Osteocyte (in vitro differentiated cells): ENCODE results near the gene TNFSF8. TPM values are rescaled to one million over a fixed set of nuclear protein-coding genes. Genes with fewer than 3 reads are reported as not detected.

Experiments used
- DNase-seq: peaks from one replicate; pipeline ENCODE4 v3.0.0; 2021; ENCODE audit warnings: mixed read lengths; ENCODE audit not compliant: unreplicated experiment; ENCODE audit errors: extremely low spot score
- H3K27ac Mint-ChIP-seq: one replicate; pipeline ENCODE4 v1.8.0; 2021; ENCODE audit warnings: mild to moderate bottlenecking, mixed read lengths; ENCODE audit not compliant: unreplicated experiment
- H3K27me3 Mint-ChIP-seq: one replicate; pipeline ENCODE4 v1.8.0; 2021; ENCODE audit warnings: mixed read lengths; ENCODE audit not compliant: unreplicated experiment
- H3K36me3 Mint-ChIP-seq: one replicate; pipeline ENCODE4 v1.8.0; 2021; ENCODE audit warnings: mixed read lengths; ENCODE audit not compliant: unreplicated experiment
- H3K4me1 Mint-ChIP-seq: one replicate; pipeline ENCODE4 v1.8.0; 2021; ENCODE audit warnings: mixed read lengths; ENCODE audit not compliant: unreplicated experiment
- H3K4me3 Mint-ChIP-seq: one replicate; pipeline ENCODE4 v1.8.0; 2021; ENCODE audit warnings: mild to moderate bottlenecking, moderate library complexity, mixed read lengths; ENCODE audit not compliant: unreplicated experiment
- H3K9me3 Mint-ChIP-seq: one replicate; pipeline ENCODE4 v1.8.0; 2021; ENCODE audit warnings: mixed read lengths; ENCODE audit not compliant: unreplicated experiment
- CTCF ChIP-seq: fragments of 200-600 bp; sonication (generic); IDR thresholded peaks from 2 replicates; pipeline ENCODE4 v1.5.0; 2021; ENCODE audit warnings: antibody characterized with exemption, mild to moderate bottlenecking, moderate library complexity
- total RNA-seq: library from RNA; stranded (reverse); gene quantifications from 2 replicates; pipeline ENCODE4 v1.2.1, GENCODE V29; 2021

TNFSF8 gene
- total RNA-seq, 1 donor from 2014 or later = not detected

- Mint-ChIP-seq H3K9me3 (peaks cover 12% of the 10 kb centered on the region), H3K4me3 (no peak overlapping the region), H3K27ac (no peak overlapping the region), H3K27me3 (peaks cover 50% of the 10 kb centered on the region), H3K4me1 (peaks cover 2% of the 10 kb centered on the region), H3K36me3 (peaks cover 4% of the 10 kb centered on the region)
- no peak for DNase-seq
- TF ChIP-seq CTCF = no peak
Measured at GRCh38 chr9:114965564-114965963, 35.2 kb upstream of the TNFSF8 start.

GRCh38 chr9:114962809-114963208 lies 32.4 kb upstream of the TNFSF8 start:
- no peak for TF ChIP-seq CTCF
- H3K27me3 Mint-ChIP-seq = peaks cover 64% of the 10 kb centered on the region

GRCh38 chr9:114960276-114960675 lies 29.9 kb upstream of the TNFSF8 start:
- H3K4me1 Mint-ChIP-seq = no peaks in the 10 kb centered on the region
- no peak for DNase-seq
- H3K36me3 Mint-ChIP-seq = peaks cover 4% of the 10 kb centered on the region
- H3K27ac Mint-ChIP-seq = no peak overlapping the region
- peaks cover 24% of the 10 kb centered on the region for H3K9me3 Mint-ChIP-seq
- H3K27me3 Mint-ChIP-seq = peaks cover 75% of the 10 kb centered on the region
- no peak overlapping the region for H3K4me3 Mint-ChIP-seq
- TF ChIP-seq CTCF = no peak

More at GRCh38 chr9:114962809-114963208, 32.4 kb upstream of the TNFSF8 start:
- peaks cover 24% of the 10 kb centered on the region for H3K9me3 Mint-ChIP-seq
- H3K4me1 Mint-ChIP-seq = no peaks in the 10 kb centered on the region
- no peak overlapping the region for H3K4me3 Mint-ChIP-seq
- H3K27ac Mint-ChIP-seq = no peak overlapping the region
- no peak for DNase-seq
- peaks cover 4% of the 10 kb centered on the region for H3K36me3 Mint-ChIP-seq

GRCh38 chr9:114958844-114959235 lies 28.4 kb upstream of the TNFSF8 start:
- DNase-seq = no peak
- H3K9me3 Mint-ChIP-seq = peaks cover 24% of the 10 kb centered on the region
- no peak overlapping the region for H3K27ac Mint-ChIP-seq
- peaks cover 4% of the 10 kb centered on the region for H3K36me3 Mint-ChIP-seq
- H3K27me3 Mint-ChIP-seq = peaks cover 72% of the 10 kb centered on the region
- no peak for TF ChIP-seq CTCF
- no peaks in the 10 kb centered on the region for H3K4me1 Mint-ChIP-seq
- no peak overlapping the region for H3K4me3 Mint-ChIP-seq

GRCh38 chr9:114958021-114958843 lies 27.8 kb upstream of the TNFSF8 start:
- Mint-ChIP-seq H3K4me1 (no peaks in the 10 kb centered on the region), H3K27ac (no peak overlapping the region), H3K9me3 (peaks cover 24% of the 10 kb centered on the region), H3K36me3 (peaks cover 4% of the 10 kb centered on the region), H3K27me3 (peaks cover 74% of the 10 kb centered on the region), H3K4me3 (no peak overlapping the region)
- DNase-seq = no peak
- TF ChIP-seq CTCF = no peak
